ENCODE results near the gene ARHGEF12.

- TF ChIP-seq POLR2A (IDR thresholded peaks at IDR 0.05), result no peak
- no peak for TF ChIP-seq CTCF (IDR thresholded peaks at IDR 0.05)
Observed at GRCh38 chr11:120293038-120293800, 43.0 kb upstream of the ARHGEF12 start.
